Upper lobe of left lung (tissue), 6 donors: ENCODE data around the gene SLC38A4. TPM values are rescaled to one million over a fixed set of nuclear protein-coding genes. Genes with fewer than 3 reads are reported as not detected.

Experiments
- ATAC-seq, 2 donors: fragments of 200-7000 bp; cut with Tn5 transposase; one replicate each; pipeline ENCODE4 v1.9.1; 2022; ENCODE audit warnings: mild to moderate bottlenecking in 2 of 2, moderate library complexity in 2 of 2; ENCODE audit not compliant: low FRiP score in 2 of 2
- DNase-seq, 2 donors: peaks; one replicate each; pipeline ENCODE4 v3.0.0-alpha.2; 2019 to 2020
- H3K27ac ChIP-seq, 4 donors: fragments of 200-600 bp; sonication (generic); one replicate each; pipeline ENCODE4 v1.5.1; 2016 to 2019
- H3K27me3 ChIP-seq, 4 donors: fragments of 200-600 bp; sonication (generic); one replicate each; pipeline ENCODE4 v1.5.1; 2017 to 2019
- H3K36me3 ChIP-seq, 4 donors: fragments of 200-600 bp; sonication (generic); one replicate each; pipeline ENCODE4 v1.5.1; 2016 to 2019
- H3K4me1 ChIP-seq, 4 donors: fragments of 200-600 bp; sonication (generic); one replicate each; pipeline ENCODE4 v1.5.1; 2018 to 2019
- H3K4me3 ChIP-seq, 4 donors: fragments of 200-600 bp; sonication (generic); one replicate each; pipeline ENCODE4 v1.5.1; 2017 to 2019; ENCODE audit warnings: mild to moderate bottlenecking in 2 of 4, moderate library complexity in 1 of 4
- H3K9me3 ChIP-seq, 4 donors: fragments of 200-600 bp; sonication (generic); one replicate each; pipeline ENCODE4 v1.5.1; 2018 to 2019
- EP300 ChIP-seq, 4 donors: sonication (generic); formaldehyde crosslinking; IDR thresholded peaks; one replicate each; pipeline ENCODE4 v1.5.1; 2017; ENCODE audit warnings: antibody characterized with exemption in 4 of 4, control low read depth in 2 of 4
- POLR2A ChIP-seq, 4 donors: fragments of 450-650 bp; IDR thresholded peaks; one replicate each; pipeline ENCODE4 v1.5.1; 2016 to 2017; ENCODE audit warnings: antibody characterized with exemption in 4 of 4, mild to moderate bottlenecking in 2 of 4
- POLR2AphosphoS5 ChIP-seq, 2 donors: sonication (generic); formaldehyde crosslinking; IDR thresholded peaks; one replicate each; pipeline ENCODE4 v1.5.1; 2017; ENCODE audit warnings: antibody characterized with exemption in 2 of 2
- WGBS, 2 donors: methylation state at CpG; one replicate each; pipeline ENCODE4 v1.1.5; 2017 to 2018; 5-methylcytosine and 5-hydroxymethylcytosine counted together
- total RNA-seq, 6 donors: library from RNA; depleted of rRNA in 4 of 6; stranded (reverse); fragments of >200 nt in 4 of 6; gene quantifications; one replicate each; pipeline versions ENCODE4 v1.1.0 to v1.2.1, GENCODE V29; 2016 to 2021
- TF ChIP-seq, protein P1 (sequence below), 6 experiments: fragments of 450-650 bp in 4 of 6; fragments of 200-600 bp in 2 of 6; sonication (generic) in 2 of 6; IDR thresholded peaks; one replicate each; pipeline ENCODE4 v1.5.1; 2016 to 2019; ENCODE audit warnings: antibody characterized with exemption in 6 of 6
- donor health status: DM: no; HTN: no; CAD: no; lungs with moderate emphysema.
- donor health status: DM: no; HTN: yes; CAD: no; lungs with severe emphysema.

Gene SLC38A4
- total RNA-seq, 6 donors from 2014 or later, result 0.49 to 0.81 (median 0.60) TPM; not detected in 3

DNA sequence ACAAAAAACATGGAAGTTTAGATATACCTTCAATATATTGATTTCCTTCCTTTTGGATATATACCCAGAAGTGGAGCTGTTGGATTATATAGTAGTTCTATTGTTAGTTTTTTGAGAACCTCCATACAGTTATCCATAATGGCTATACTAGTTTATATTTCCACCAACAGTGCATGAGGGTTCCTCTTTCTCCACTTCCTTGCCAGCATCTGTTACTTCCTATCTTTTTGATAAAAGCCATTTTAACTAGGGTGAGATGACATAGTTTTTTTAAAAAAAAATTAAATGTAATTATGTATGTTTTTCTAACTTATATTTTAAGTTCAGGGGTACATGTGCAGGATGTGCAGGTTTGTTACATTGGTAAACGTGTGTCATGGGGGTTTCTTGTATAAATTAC lies 10.0 kb upstream of the SLC38A4 start:
- Histone ChIP-seq H3K27ac (no peak overlapping the region), H3K9me3 (no peaks in the 10 kb centered on the region), H3K36me3 (no peaks in the 10 kb centered on the region), H3K4me1 (peaks cover 0 to 15% (median 12%) of the 10 kb centered on the region in 4 donors), H3K4me3 (no peak overlapping the region), H3K27me3 (peaks cover 0 to 14% (median 5%) of the 10 kb centered on the region in 4 donors)
- DNase-seq (no peak), ATAC-seq (no peak)
- TF ChIP-seq EP300 (IDR thresholded peaks at IDR 0.05) (no peak), POLR2AphosphoS5 (IDR thresholded peaks at IDR 0.05) (no peak), POLR2A (IDR thresholded peaks at IDR 0.05) (no peak)
- TF ChIP-seq, protein P1, sequence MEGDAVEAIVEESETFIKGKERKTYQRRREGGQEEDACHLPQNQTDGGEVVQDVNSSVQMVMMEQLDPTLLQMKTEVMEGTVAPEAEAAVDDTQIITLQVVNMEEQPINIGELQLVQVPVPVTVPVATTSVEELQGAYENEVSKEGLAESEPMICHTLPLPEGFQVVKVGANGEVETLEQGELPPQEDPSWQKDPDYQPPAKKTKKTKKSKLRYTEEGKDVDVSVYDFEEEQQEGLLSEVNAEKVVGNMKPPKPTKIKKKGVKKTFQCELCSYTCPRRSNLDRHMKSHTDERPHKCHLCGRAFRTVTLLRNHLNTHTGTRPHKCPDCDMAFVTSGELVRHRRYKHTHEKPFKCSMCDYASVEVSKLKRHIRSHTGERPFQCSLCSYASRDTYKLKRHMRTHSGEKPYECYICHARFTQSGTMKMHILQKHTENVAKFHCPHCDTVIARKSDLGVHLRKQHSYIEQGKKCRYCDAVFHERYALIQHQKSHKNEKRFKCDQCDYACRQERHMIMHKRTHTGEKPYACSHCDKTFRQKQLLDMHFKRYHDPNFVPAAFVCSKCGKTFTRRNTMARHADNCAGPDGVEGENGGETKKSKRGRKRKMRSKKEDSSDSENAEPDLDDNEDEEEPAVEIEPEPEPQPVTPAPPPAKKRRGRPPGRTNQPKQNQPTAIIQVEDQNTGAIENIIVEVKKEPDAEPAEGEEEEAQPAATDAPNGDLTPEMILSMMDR (IDR thresholded peaks at IDR 0.05), result no peak
- WGBS, 2 donors, result 82 to 89% methylated on average over 1 of the region's 1 CpG

DNA sequence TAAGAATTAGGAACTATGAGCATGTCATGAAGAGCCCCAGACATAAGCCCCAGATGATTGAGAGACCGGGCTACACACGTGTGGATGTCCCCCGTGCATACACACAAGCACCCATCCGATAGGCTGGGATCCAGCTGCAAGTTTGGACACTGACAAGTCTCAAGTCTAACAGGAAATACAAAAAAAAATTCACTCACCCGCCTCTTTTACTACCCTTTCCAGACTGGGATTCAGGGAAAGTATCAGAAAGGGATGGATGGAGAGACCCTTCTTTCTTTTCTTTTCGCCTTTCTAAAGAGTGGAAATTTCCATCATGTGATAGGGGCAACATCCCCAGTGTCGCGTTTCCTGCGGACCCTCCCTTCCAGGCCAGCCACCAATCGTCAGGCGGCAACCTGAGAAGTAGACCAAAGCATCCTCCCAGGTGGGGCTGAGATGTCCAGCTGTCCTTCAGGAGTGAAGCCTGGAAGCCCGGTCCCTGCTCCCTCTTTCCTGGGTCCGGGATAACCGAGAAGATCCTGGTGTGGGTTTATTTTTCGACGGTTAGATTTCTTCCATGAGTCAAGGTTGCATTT lies 6.4 kb upstream of the SLC38A4 start:
- no peaks in the 10 kb centered on the region for H3K9me3 ChIP-seq
- H3K4me3 ChIP-seq, result peak overlapping the region in 2 of 4 donors; percentile 37 to 40
- WGBS, 2 donors, result 32 to 39% methylated on average over 16 of the region's 16 CpGs
- no peak overlapping the region for H3K27ac ChIP-seq
- H3K36me3 ChIP-seq, result no peaks in the 10 kb centered on the region
- H3K4me1 ChIP-seq, result peaks cover 0 to 15% (median 12%) of the 10 kb centered on the region in 4 donors
- TF ChIP-seq, protein P1 (IDR thresholded peaks at IDR 0.05), result no peak
- TF ChIP-seq EP300 (IDR thresholded peaks at IDR 0.05) (no peak), POLR2AphosphoS5 (IDR thresholded peaks at IDR 0.05) (no peak), POLR2A (IDR thresholded peaks at IDR 0.05) (no peak)
- peaks cover 0 to 19% (median 7%) of the 10 kb centered on the region in 4 donors for H3K27me3 ChIP-seq
- DNase-seq (no peak), ATAC-seq (no peak)

DNA sequence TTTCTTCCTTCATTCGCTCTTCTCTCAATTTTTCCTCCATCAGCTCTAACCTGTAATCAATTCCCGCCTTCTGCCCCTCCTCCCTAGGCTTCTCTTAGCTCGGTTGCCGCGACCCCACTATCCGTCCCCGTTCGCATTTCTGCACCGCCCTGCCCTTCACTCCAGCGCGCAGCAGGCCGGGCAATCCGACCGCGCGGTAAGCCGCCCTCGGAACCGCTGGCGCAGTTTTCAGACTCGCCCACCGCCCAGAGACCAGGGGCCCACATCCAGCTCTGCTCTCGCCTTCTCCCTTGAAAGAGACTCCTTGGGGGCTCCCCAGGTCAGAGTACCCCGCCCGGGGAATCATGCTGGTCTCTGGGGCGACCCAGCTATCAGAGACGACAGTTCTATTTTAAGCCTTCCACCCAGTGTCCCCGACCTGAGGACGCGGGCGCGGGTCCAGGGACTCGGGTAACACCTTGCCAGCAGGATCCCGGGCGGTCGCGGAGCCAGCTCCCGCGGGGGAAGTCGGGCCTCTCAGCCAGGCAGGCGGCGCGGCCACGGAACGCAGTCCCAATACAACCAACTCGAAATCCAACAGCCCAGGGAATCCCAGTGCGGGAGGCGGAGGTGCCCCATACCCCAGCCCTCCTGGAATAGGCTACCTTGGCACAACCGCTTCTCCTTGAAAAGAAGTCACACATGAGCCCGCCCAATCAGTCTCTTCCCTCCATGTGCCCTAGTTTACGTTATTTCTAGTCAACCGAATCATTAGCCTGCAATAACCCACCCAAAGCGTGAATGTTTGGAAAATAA lies 5.7 kb upstream of the SLC38A4 start:
- Histone ChIP-seq H3K27me3 (peaks cover 0 to 19% (median 7%) of the 10 kb centered on the region in 4 donors), H3K27ac (no peak overlapping the region), H3K4me1 (peaks cover 0 to 15% (median 12%) of the 10 kb centered on the region in 4 donors), H3K9me3 (no peaks in the 10 kb centered on the region), H3K36me3 (no peaks in the 10 kb centered on the region), H3K4me3 (peak overlapping the region; percentile 20 to 40 (median 29))
- TF ChIP-seq POLR2AphosphoS5 (IDR thresholded peaks at IDR 0.05) (no peak), EP300 (IDR thresholded peaks at IDR 0.05) (no peak), POLR2A (IDR thresholded peaks at IDR 0.05) (no peak)
- TF ChIP-seq, protein P1 (IDR thresholded peaks at IDR 0.05), result no peak
- peak in 1 of 2 donors; percentile 85 for DNase-seq
- ATAC-seq, result peak; percentile 28 to 53
- 5 to 6% methylated on average over 33 to 53 of the region's 53 CpGs for WGBS, 2 donors

DNA sequence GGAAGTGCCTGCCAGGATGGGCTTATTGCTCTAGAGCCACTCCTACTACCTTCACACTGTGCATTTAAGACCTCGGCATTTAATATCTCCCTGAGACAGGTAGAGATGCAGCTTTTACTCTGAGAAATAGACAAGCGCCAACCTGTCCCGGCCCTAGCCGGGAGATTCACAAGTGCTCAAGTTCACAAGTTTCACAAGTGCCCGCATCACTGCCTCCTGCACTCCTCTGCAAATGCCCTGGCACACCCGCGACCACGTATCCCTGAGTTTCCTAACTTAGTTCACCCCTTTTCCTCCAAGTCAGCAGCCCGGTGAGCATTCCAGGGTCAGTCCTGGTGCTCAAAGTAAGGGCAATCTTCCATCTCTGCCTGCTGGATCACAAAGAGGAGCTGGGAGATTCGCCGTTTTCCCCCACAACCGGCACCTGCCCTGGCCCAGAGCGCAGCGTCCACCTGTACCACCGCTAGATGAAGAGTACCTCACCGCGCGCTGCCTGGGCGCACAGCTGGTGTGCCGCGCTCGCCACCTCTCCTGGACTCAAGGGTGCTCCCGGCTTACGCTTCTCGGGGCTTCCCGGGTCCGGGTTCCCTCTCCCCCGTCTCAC lies 5.0 kb upstream of the SLC38A4 start:
- ATAC-seq (peak; percentile 16 to 26), DNase-seq (peak in 1 of 2 donors; percentile 74)
- TF ChIP-seq EP300 (IDR thresholded peaks at IDR 0.05) (no peak), POLR2A (IDR thresholded peaks at IDR 0.05) (no peak), POLR2AphosphoS5 (IDR thresholded peaks at IDR 0.05) (no peak)
- TF ChIP-seq, protein P1 (IDR thresholded peaks at IDR 0.05), result no peak
- H3K9me3 ChIP-seq, result no peaks in the 10 kb centered on the region
- H3K4me3 ChIP-seq, result peak overlapping the region in 3 of 4 donors; percentile 21 to 40 (median 37)
- WGBS, 2 donors, result 7 to 10% methylated on average over 22 to 27 of the region's 28 CpGs
- H3K4me1 ChIP-seq, result peaks cover 0 to 17% (median 13%) of the 10 kb centered on the region in 4 donors
- H3K27ac ChIP-seq, result no peak overlapping the region
- peaks cover 0 to 19% (median 9%) of the 10 kb centered on the region in 4 donors for H3K27me3 ChIP-seq
- H3K36me3 ChIP-seq, result no peaks in the 10 kb centered on the region
